ENCODE data around the gene WIPF2. TPM values are rescaled to one million over a fixed set of nuclear protein-coding genes. Genes with fewer than 3 reads are reported as not detected.

WIPF2 gene
- total RNA-seq, 4 donors from 2014 or later = 4.6 to 6.2 (median 5.4) TPM

- in situ Hi-C loops (cut with MboI; ENCODE audit: low sequenced_read_pairs in 4 of 4) (no loop called here), intact Hi-C loops (cut with DNase I; ENCODE audit: low total_unique reads) (no loop called here)
- peaks cover 100% of the 10 kb centered on the region in 2 donors for H3K4me1 ChIP-seq
- ATAC-seq (no peak), DNase-seq (no peak)
- TF ChIP-seq, protein P1, sequence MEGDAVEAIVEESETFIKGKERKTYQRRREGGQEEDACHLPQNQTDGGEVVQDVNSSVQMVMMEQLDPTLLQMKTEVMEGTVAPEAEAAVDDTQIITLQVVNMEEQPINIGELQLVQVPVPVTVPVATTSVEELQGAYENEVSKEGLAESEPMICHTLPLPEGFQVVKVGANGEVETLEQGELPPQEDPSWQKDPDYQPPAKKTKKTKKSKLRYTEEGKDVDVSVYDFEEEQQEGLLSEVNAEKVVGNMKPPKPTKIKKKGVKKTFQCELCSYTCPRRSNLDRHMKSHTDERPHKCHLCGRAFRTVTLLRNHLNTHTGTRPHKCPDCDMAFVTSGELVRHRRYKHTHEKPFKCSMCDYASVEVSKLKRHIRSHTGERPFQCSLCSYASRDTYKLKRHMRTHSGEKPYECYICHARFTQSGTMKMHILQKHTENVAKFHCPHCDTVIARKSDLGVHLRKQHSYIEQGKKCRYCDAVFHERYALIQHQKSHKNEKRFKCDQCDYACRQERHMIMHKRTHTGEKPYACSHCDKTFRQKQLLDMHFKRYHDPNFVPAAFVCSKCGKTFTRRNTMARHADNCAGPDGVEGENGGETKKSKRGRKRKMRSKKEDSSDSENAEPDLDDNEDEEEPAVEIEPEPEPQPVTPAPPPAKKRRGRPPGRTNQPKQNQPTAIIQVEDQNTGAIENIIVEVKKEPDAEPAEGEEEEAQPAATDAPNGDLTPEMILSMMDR (IDR thresholded peaks at IDR 0.05 in 4 of 5, conservative IDR thresholded peaks at IDR 0.05 in 1 of 5) = no peak
- no peak for TF ChIP-seq POLR2A (IDR thresholded peaks at IDR 0.05)
- peak overlapping the region; percentile 95 to 100 (median 98) for H3K27ac ChIP-seq
- H3K4me3 ChIP-seq = no peak overlapping the region
- H3K27me3 ChIP-seq = no peaks in the 10 kb centered on the region
- no peaks in the 10 kb centered on the region for H3K9me3 ChIP-seq
- no peaks in the 10 kb centered on the region for H3K36me3 ChIP-seq
Measured at GRCh38 chr17:40327244-40327729, 108.2 kb downstream of the WIPF2 start.

DNA sequence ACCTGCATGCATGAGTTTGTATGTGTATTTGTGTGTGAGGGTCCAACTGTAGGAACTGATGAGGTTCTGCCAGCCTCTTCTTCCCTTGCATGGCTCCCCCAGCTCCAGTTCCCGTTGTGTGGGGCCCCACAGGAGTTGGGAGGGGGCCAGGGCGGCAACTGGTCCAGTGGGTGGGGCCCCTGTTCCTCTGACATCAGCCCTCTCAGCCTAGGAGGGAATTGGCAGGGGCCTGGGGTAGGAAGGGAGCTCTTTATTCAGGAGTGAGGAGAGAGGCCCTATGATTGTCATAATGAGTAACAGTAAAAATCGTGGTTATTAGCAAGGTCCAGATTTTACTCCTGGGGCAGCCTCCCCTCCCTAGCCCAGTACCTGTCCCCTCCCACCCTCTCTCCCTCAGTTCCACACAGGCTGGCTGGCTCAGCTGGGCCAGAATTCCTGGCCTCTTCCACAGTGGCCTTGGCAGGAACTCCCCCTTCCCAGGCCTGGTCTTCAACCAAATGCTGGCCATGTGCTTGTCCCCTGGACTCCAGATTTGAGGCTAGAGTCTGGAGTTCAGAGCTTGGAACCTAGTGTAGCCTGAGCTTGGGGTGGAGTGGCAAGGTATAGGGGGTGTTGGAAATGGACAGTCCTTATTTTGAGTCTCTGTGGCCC lies 108.8 kb downstream of the WIPF2 start:
- no peak for ATAC-seq
- Histone ChIP-seq H3K27me3 (no peaks in the 10 kb centered on the region), H3K27ac (peak overlapping the region; percentile 95 to 100 (median 98)), H3K4me1 (peaks cover 100% of the 10 kb centered on the region in 2 donors), H3K4me3 (no peak overlapping the region), H3K9me3 (no peaks in the 10 kb centered on the region), H3K36me3 (no peaks in the 10 kb centered on the region)
- in situ Hi-C loops (cut with MboI; ENCODE audit: low sequenced_read_pairs in 4 of 4) (no loop called here), intact Hi-C loops (cut with DNase I; ENCODE audit: low total_unique reads) (no loop called here)
- TF ChIP-seq, protein P1 (IDR thresholded peaks at IDR 0.05 in 4 of 5, conservative IDR thresholded peaks at IDR 0.05 in 1 of 5) = no peak
- no peak for TF ChIP-seq POLR2A (IDR thresholded peaks at IDR 0.05)
- peak in 1 of 2 donors; percentile 66 for DNase-seq

GRCh38 chr17:40328386-40328766 lies 109.3 kb downstream of the WIPF2 start:
- Histone ChIP-seq H3K4me1 (peaks cover 100% of the 10 kb centered on the region in 2 donors), H3K27me3 (no peaks in the 10 kb centered on the region), H3K36me3 (no peaks in the 10 kb centered on the region), H3K9me3 (no peaks in the 10 kb centered on the region), H3K4me3 (no peak overlapping the region), H3K27ac (peak overlapping the region; percentile 95 to 100 (median 98))
- no peak for DNase-seq
- no peak for TF ChIP-seq POLR2A (IDR thresholded peaks at IDR 0.05)
- TF ChIP-seq, protein P1 (IDR thresholded peaks at IDR 0.05 in 4 of 5, conservative IDR thresholded peaks at IDR 0.05 in 1 of 5) = no peak
- intact Hi-C loops (cut with DNase I; ENCODE audit: low total_unique reads) = no loop called here
- no peak for ATAC-seq
- in situ Hi-C loops (cut with MboI; ENCODE audit: low sequenced_read_pairs in 4 of 4) = no loop called here

DNA sequence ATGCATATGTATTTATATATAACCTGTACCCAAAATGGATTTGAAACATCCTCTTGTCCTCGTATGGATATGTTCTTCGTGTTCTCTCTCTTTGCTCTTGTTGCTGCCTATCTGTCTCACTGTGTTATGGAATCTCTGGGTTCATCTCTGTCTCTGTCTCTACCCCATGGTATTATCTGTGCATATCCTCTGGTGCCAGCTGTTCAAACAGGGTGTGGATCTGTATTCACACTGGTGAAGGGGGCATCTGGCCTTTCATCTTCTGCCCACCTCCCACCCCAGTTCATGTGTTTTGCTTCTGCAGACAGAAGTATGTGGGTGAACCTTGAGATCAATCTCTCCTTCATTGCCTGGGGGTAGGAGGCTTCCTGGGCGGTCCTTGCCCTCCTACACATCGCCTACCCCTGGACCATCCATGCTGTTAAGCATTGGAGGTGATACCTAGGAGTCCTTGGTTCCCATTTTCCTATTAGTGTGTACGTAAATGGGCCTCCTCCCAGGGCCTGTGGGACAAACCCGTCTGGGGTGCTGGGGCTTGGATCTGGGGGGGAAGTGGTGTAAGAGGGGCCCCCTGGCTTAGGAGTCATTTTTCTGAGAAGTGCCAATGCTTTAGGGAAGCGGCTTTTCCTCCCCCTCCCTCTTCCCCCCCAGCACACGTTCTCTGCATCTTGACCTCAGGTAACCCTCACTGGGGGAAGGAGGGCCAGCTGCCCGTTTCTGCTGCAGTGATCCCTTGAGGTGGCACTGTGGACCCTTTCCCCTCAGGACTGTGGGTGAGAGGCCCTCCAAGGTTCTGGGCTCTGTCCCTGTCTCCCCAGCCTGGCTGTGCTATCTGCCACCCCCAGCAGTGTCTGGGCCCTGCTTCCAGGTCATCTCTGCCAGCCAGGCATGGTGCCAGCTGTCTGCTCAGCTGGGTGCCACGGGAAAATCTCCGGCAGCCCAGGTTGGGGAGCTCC lies 111.0 kb downstream of the WIPF2 start:
- H3K36me3 ChIP-seq = no peaks in the 10 kb centered on the region
- in situ Hi-C loops (cut with MboI; ENCODE audit: low sequenced_read_pairs in 4 of 4) = no loop called here
- peak overlapping the region in 1 of 4 donors; percentile 41 for H3K4me3 ChIP-seq
- DNase-seq (peak in 1 of 2 donors; percentile 74), ATAC-seq (peak in 1 of 2 donors; percentile 21)
- H3K27me3 ChIP-seq = no peaks in the 10 kb centered on the region
- H3K9me3 ChIP-seq = no peaks in the 10 kb centered on the region
- intact Hi-C loops (cut with DNase I; ENCODE audit: low total_unique reads) = no loop called here
- H3K4me1 ChIP-seq = peaks cover 100% of the 10 kb centered on the region in 2 donors
- peak overlapping the region; percentile 95 to 100 (median 98) for H3K27ac ChIP-seq
- TF ChIP-seq, protein P1 (IDR thresholded peaks at IDR 0.05 in 4 of 5, conservative IDR thresholded peaks at IDR 0.05 in 1 of 5) = no peak
- TF ChIP-seq POLR2A (IDR thresholded peaks at IDR 0.05) = no peak

Data from gastrocnemius medialis (tissue), 4 donors.